Hepatocyte (in vitro differentiated cells): ENCODE data around the gene PHLPP1. TPM values are rescaled to one million over a fixed set of nuclear protein-coding genes. Genes with fewer than 3 reads are reported as not detected.

Experiments
- DNase-seq: peaks from one replicate; pipeline ENCODE4 v3.0.0-alpha.2; 2016; ENCODE audit warnings: low spot score
- H2AFZ ChIP-seq: fragments of 200-600 bp; sonication (generic); 2 replicates; pipeline ENCODE4 v1.6.0; 2016; ENCODE audit warnings: antibody characterized with exemption, mild to moderate bottlenecking
- H3K27ac ChIP-seq: fragments of 200-600 bp; sonication (generic); 2 replicates; pipeline ENCODE4 v1.5.1; 2016; ENCODE audit warnings: mild to moderate bottlenecking
- H3K27me3 ChIP-seq: fragments of 200-600 bp; sonication (generic); 2 replicates; pipeline ENCODE4 v1.6.1; 2016
- H3K36me3 ChIP-seq: fragments of 200-600 bp; sonication (generic); replicated peaks from 2 replicates; pipeline ENCODE4 v1.5.1; 2016; ENCODE audit warnings: low read depth; ENCODE audit not compliant: insufficient read depth
- H3K4me1 ChIP-seq: fragments of 200-600 bp; sonication (generic); 2 replicates; pipeline ENCODE4 v1.5.1; 2016; ENCODE audit warnings: mild to moderate bottlenecking, moderate library complexity; ENCODE audit not compliant: insufficient read depth
- H3K4me2 ChIP-seq: fragments of 200-600 bp; sonication (generic); 2 replicates; pipeline ENCODE4 v1.6.0; 2016
- H3K4me3 ChIP-seq: fragments of 200-600 bp; sonication (generic); 2 replicates; pipeline ENCODE4 v1.5.1; 2016; ENCODE audit warnings: mild to moderate bottlenecking
- H3K79me2 ChIP-seq: fragments of 200-600 bp; sonication (generic); 2 replicates; pipeline ENCODE4 v1.6.0; 2017; ENCODE audit warnings: mild to moderate bottlenecking
- H3K9me2 ChIP-seq: fragments of 200-600 bp; sonication (generic); replicated peaks from 2 replicates; pipeline ENCODE4 v1.6.0; 2017; ENCODE audit warnings: mild to moderate bottlenecking; ENCODE audit not compliant: insufficient read depth
- H3K9me3 ChIP-seq: fragments of 200-600 bp; sonication (generic); 2 replicates; pipeline ENCODE4 v1.5.1; 2016; ENCODE audit warnings: low read depth, mild to moderate bottlenecking
- H4K20me1 ChIP-seq: fragments of 200-600 bp; sonication (generic); 2 replicates; pipeline ENCODE4 v1.6.0; 2016; ENCODE audit warnings: mild to moderate bottlenecking; ENCODE audit not compliant: insufficient read depth, poor library complexity, severe bottlenecking
- EZH2 ChIP-seq: fragments of 200-600 bp; sonication (generic); IDR thresholded peaks from 2 replicates; pipeline ENCODE4 v1.6.1; 2016; ENCODE audit warnings: antibody characterized with exemption, mild to moderate bottlenecking, borderline replicate concordance
- EZH2phosphoT487 ChIP-seq: fragments of 200-600 bp; sonication (generic); IDR thresholded peaks from one replicate; pipeline ENCODE4 v1.6.1; 2018; ENCODE audit warnings: antibody characterized with exemption, mild to moderate bottlenecking, low read depth, moderate library complexity; ENCODE audit not compliant: unreplicated experiment, severe bottlenecking
- WGBS: methylation state at CpG from one replicate; pipeline ENCODE4 v1.1.6; 2016; ENCODE audit warnings: low lambda C conversion rate; ENCODE audit errors: missing lambda C conversion rate; 5-methylcytosine and 5-hydroxymethylcytosine counted together
- polyA plus RNA-seq: library from polyadenylated mRNA; unstranded; fragments of >200 nt; fragmentation: Nextera tagmentation; extraction: Ambion mirVana; gene quantifications from 2 replicates; pipeline ENCODE4 v1.2.1, GENCODE V29; 2016
- total RNA-seq: library from RNA; depleted of rRNA; stranded (reverse); fragments of >200 nt; gene quantifications from 2 replicates; pipeline ENCODE4 v1.2.3, GENCODE V29; 2014
- TF ChIP-seq, protein P1 (sequence below): fragments of 200-600 bp; sonication (generic); IDR thresholded peaks from 2 replicates; pipeline ENCODE4 v1.5.1; 2016; ENCODE audit warnings: antibody characterized with exemption, mild to moderate bottlenecking; ENCODE audit not compliant: poor library complexity

Gene PHLPP1
- total and polyA plus RNA-seq, 2 experiments from 2014 or later, result 7.3 to 14.3 TPM

DNA sequence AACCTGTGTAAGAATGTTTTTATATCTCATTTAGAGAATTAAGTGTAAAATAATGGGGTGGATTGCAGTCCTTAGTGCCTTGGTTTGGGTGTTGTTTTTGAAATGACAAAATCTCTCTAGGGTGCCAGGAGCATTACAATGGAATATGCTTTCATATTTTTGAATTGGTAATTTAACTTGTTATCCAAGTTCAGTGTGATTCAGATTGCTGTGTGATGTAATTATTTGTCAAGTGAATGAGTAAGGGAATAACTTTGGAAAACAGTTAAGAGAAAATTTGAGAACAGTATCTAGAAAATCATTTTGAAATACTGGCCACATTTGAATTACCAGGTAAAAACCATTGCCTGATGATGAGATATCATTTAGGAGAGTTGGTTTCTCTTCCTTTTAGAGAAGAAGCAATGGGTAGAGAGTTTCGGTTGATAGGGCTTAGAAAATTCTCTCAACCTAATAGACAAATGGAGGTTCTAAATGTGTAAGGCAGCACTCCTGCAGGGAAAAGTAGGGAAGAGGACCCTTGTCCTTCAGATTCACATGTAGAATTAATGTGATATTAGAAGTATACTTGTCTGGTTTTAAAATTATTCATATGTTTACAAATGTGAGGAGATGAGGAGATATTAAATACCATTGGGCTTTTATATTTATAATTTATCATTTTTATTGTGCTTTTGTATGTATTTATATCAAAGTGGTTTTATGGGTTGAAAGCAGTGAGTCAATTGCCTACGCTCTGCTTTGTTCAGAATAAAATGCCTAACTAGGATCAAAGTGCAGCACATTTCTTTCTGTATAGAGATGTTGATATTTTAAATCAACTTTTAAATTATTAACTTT is 124.8 kb downstream of the PHLPP1 start:
- TF ChIP-seq, protein P1, sequence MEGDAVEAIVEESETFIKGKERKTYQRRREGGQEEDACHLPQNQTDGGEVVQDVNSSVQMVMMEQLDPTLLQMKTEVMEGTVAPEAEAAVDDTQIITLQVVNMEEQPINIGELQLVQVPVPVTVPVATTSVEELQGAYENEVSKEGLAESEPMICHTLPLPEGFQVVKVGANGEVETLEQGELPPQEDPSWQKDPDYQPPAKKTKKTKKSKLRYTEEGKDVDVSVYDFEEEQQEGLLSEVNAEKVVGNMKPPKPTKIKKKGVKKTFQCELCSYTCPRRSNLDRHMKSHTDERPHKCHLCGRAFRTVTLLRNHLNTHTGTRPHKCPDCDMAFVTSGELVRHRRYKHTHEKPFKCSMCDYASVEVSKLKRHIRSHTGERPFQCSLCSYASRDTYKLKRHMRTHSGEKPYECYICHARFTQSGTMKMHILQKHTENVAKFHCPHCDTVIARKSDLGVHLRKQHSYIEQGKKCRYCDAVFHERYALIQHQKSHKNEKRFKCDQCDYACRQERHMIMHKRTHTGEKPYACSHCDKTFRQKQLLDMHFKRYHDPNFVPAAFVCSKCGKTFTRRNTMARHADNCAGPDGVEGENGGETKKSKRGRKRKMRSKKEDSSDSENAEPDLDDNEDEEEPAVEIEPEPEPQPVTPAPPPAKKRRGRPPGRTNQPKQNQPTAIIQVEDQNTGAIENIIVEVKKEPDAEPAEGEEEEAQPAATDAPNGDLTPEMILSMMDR, result no peak
- TF ChIP-seq EZH2, result no peak
- no peak for TF ChIP-seq EZH2phosphoT487
- no peaks in the 10 kb centered on the region for H3K36me3 ChIP-seq
- H3K27ac ChIP-seq, result no peak overlapping the region
- H3K9me3 ChIP-seq, result no peaks in the 10 kb centered on the region
- no peaks in the 10 kb centered on the region for H4K20me1 ChIP-seq
- no peaks in the 10 kb centered on the region for H3K27me3 ChIP-seq
- no peaks in the 10 kb centered on the region for H3K9me2 ChIP-seq
- no peak overlapping the region for H3K4me2 ChIP-seq
- no peak overlapping the region for H2AFZ ChIP-seq
- H3K4me1 ChIP-seq, result no peaks in the 10 kb centered on the region
- no peak for DNase-seq
- peaks cover 37% of the 10 kb centered on the region for H3K79me2 ChIP-seq
- 95% methylated on average over 2 of the region's 2 CpGs for WGBS
- H3K4me3 ChIP-seq, result no peak overlapping the region

DNA sequence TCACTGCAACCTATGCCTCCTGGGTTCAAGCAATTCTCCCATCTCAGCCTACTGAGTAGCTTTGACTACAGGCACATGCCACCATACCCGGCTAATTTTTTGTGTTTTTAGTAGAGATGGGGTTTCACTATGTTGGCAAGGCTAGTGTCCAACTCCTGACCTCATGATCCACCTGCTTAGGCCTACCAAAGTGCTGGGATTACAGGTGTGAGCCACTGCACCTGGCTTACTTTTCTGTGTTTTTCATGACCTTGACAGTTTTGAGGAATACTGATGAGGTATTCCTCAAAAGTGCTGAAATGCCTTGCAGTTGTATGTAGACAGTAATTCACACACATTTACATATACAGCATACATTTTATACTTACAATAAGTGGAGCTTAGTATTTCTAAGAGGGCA is 126.1 kb downstream of the PHLPP1 start:
- WGBS, result 93% methylated on average over 1 of the region's 1 CpG
- no peak for DNase-seq
- no peak overlapping the region for H3K4me2 ChIP-seq
- no peaks in the 10 kb centered on the region for H3K9me3 ChIP-seq
- H3K36me3 ChIP-seq, result no peaks in the 10 kb centered on the region
- H3K79me2 ChIP-seq, result peaks cover 24% of the 10 kb centered on the region
- no peak overlapping the region for H2AFZ ChIP-seq
- no peak overlapping the region for H3K4me3 ChIP-seq
- H3K27ac ChIP-seq, result no peak overlapping the region
- H4K20me1 ChIP-seq, result no peaks in the 10 kb centered on the region
- no peaks in the 10 kb centered on the region for H3K27me3 ChIP-seq
- TF ChIP-seq, protein P1, result no peak
- TF ChIP-seq EZH2phosphoT487 (no peak), EZH2 (no peak)
- no peaks in the 10 kb centered on the region for H3K9me2 ChIP-seq
- no peaks in the 10 kb centered on the region for H3K4me1 ChIP-seq

DNA sequence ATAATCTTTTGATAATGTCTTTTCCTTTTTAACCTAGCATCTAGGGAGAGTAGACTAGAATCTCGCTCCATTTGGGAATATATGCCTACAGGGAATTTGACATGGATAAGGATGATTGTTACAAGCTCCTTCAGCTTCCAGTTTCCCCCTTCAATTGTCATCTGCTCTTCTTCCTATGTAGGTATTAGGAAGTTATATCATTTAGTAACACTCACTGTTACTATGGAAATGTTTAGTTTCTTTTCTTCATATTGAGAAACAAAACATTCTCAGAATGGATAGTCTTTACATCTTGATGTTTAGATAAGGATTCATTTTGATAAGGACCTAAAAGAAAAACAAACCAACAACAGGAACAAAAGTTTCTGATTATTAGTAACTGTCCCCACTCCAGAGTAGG is 127.6 kb downstream of the PHLPP1 start:
- H3K9me3 ChIP-seq, result no peaks in the 10 kb centered on the region
- no peak overlapping the region for H3K4me2 ChIP-seq
- H3K36me3 ChIP-seq, result no peaks in the 10 kb centered on the region
- no peaks in the 10 kb centered on the region for H4K20me1 ChIP-seq
- no peaks in the 10 kb centered on the region for H3K4me1 ChIP-seq
- no peak for TF ChIP-seq EZH2
- TF ChIP-seq, protein P1, result no peak
- TF ChIP-seq EZH2phosphoT487, result no peak
- H3K79me2 ChIP-seq, result peaks cover 9% of the 10 kb centered on the region
- DNase-seq, result no peak
- H3K9me2 ChIP-seq, result no peaks in the 10 kb centered on the region
- no peaks in the 10 kb centered on the region for H3K27me3 ChIP-seq
- no peak overlapping the region for H3K27ac ChIP-seq
- 86% methylated on average over 1 of the region's 1 CpG for WGBS
- no peak overlapping the region for H2AFZ ChIP-seq
- no peak overlapping the region for H3K4me3 ChIP-seq
